GM13976 (cell line): ENCODE results near the gene GSG1L.
"Not testable (repeated sequence)": the region's sequence is repeated elsewhere in the genome, so short reads cannot be mapped to it uniquely, and the experiment has no call there.

Source experiments
- DNase-seq: peaks from one replicate; pipeline ENCODE4 v3.0.0; 2012; ENCODE audit warnings: low spot score
- in situ Hi-C: fragments of 300-500 bp; cut with MboI; formaldehyde crosslinking; loops from one replicate; pipeline ENCODE4 v1.12.0; 2022; ENCODE audit warnings: low sequenced_read_pairs, mixed read lengths, inconsistent platforms; ENCODE audit not compliant: unreplicated experiment
- TF ChIP-seq, protein P1 (sequence below): IDR thresholded peaks from 2 replicates; pipeline ENCODE4 v1.5.1; 2012; ENCODE audit warnings: borderline replicate concordance, mild to moderate bottlenecking; ENCODE audit not compliant: insufficient read depth; ENCODE audit errors: extremely low read depth, missing control alignments, control extremely low read depth

Gene GSG1L

GRCh38 chr16:27943766-27944165, 119.7 kb downstream of the GSG1L start:
- TF ChIP-seq, protein P1, sequence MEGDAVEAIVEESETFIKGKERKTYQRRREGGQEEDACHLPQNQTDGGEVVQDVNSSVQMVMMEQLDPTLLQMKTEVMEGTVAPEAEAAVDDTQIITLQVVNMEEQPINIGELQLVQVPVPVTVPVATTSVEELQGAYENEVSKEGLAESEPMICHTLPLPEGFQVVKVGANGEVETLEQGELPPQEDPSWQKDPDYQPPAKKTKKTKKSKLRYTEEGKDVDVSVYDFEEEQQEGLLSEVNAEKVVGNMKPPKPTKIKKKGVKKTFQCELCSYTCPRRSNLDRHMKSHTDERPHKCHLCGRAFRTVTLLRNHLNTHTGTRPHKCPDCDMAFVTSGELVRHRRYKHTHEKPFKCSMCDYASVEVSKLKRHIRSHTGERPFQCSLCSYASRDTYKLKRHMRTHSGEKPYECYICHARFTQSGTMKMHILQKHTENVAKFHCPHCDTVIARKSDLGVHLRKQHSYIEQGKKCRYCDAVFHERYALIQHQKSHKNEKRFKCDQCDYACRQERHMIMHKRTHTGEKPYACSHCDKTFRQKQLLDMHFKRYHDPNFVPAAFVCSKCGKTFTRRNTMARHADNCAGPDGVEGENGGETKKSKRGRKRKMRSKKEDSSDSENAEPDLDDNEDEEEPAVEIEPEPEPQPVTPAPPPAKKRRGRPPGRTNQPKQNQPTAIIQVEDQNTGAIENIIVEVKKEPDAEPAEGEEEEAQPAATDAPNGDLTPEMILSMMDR, result no peak
- in situ Hi-C loops, result no loop called here
- no peak for DNase-seq

DNA sequence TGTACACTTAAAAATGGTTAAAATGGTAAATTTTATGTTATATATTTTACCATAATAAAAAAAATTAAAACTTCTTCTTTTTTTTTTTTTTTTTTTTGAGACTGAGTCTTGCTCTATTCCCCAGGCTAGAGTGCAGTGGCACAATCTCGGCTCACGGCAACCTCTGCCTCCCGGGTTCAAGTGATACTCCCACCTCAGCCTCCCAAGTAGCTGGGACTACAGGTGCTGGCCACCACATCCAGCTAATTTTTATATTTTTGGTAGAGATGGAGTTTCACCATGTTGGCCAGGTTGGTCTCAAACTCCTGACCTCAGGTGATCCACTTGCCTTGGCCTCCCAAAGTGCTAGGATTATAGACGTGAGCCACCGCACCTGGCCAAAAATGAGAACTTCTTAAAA, 121.4 kb downstream of the GSG1L start:
- DNase-seq, in situ Hi-C loops: not testable (repeated sequence)

GRCh38 chr16:27935076-27935475, 128.4 kb downstream of the GSG1L start:
- no peak for DNase-seq
- TF ChIP-seq, protein P1, result no peak
- in situ Hi-C loops, result no loop called here

DNA sequence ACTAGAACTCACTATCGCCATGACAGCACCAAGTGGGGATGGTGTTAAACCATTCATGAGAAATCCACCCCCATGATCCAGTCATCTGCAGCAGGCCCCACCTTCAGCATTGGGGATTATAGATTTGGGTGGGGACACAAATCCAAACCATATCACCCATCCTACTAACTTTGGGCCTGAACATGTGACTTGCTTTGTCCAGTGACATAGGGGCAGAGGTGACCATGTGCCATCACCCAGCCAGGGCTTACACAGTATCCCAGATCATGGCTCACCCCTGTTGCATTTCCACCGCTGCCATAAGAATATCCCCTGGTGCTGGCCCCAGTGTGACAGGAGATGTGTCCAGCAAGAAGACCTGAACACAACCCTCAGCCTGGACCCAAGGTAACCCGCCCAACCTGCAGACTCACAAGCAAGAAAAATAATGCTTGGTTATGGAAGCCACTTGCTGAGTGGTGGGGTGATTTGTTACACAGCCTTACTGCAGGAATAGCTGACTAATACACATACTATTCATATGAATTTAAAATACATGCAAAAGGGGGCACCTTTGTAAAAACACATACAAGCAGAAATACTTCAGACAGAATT, 130.9 kb downstream of the GSG1L start:
- in situ Hi-C loops, result no loop called here
- DNase-seq, result no peak
- TF ChIP-seq, protein P1, result no peak

DNA sequence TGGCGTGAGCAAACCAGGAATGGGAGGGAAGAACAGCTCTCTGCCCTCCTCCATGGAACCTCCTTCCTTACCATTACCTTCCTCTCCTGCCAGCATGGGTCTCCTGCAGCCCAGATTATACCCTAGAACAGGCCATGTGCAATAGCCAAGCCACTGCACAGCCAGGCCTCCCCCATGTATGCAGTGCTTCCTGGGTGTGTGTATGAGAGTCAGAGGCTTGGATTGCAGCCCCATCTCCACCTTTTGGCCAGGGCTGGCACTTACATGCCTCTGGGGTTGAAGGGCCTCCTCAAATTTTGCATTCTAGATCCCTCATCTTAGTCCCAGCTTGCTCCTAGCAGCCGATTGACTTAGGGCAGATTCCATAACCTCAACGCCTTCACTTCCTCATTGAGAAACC, 133.7 kb downstream of the GSG1L start:
- in situ Hi-C loops, result no loop called here
- DNase-seq, result no peak
- TF ChIP-seq, protein P1, result no peak

DNA sequence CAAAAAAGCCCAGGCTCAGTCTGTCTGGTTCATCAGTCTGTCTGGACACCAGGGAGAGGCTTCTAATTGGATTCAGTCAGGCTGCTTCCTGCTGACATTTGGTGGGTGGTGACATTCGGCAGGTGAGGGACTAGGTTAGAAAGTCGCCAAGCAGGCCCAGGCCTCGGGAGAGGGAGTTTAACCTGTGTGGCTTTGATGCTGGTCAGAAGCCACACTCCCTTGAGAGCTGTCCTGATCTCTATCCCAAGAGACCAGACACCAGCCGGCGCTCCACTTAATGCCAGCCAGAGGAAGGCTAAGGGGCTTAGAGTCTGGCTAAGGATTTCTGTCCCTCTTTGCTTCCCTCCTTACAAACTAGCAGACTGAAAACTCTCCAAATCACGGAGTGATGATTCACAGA, 135.0 kb downstream of the GSG1L start:
- in situ Hi-C loops, result no loop called here
- no peak for DNase-seq
- TF ChIP-seq, protein P1, result no peak

DNA sequence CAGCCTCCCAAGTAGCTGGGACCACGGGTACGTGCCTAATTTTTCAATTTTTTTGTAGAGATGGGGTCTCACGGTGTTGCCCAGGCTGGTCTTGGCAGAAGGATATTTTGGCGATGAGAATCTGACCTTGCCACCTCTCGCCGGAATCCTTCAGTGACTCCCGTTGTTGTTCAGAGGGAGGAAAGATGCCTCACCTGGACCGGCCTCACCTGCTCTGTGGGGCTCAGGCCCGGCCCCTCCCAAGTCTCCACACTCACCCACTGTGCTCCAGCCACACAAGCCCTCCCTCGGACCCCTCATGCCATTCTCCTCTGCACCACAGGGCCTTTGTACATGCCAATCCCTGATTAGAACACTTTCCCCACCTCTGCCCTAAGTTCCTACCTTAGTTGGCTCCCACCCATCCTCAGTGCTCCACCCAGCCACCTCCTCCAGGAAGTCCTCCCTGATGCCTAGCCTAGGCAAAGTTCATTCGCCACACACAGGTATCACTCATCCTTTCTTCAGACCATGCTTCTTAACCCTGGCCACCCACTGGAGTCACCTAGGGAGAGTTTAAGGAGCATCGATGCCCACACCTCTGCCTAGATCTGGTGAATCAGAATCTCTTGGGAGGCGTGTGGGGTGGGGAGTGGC, 136.1 kb downstream of the GSG1L start:
- DNase-seq, result no peak
- TF ChIP-seq, protein P1, result no peak
- in situ Hi-C loops, result no loop called here
